PC-9 (cell line): ENCODE data around the gene PRR29.

Experiments
- EZH2 ChIP-seq: fragments of 200-600 bp; sonication (generic); IDR thresholded peaks from 2 replicates; pipeline ENCODE4 v1.8.0; 2017; ENCODE audit warnings: antibody characterized with exemption, low read depth
- TF ChIP-seq, protein P1 (sequence below): fragments of 200-600 bp; sonication (generic); conservative IDR thresholded peaks from 2 replicates; pipeline ENCODE4 v1.6.1; 2017; ENCODE audit warnings: mixed run types, antibody characterized with exemption, mild to moderate bottlenecking, moderate library complexity

DNA sequence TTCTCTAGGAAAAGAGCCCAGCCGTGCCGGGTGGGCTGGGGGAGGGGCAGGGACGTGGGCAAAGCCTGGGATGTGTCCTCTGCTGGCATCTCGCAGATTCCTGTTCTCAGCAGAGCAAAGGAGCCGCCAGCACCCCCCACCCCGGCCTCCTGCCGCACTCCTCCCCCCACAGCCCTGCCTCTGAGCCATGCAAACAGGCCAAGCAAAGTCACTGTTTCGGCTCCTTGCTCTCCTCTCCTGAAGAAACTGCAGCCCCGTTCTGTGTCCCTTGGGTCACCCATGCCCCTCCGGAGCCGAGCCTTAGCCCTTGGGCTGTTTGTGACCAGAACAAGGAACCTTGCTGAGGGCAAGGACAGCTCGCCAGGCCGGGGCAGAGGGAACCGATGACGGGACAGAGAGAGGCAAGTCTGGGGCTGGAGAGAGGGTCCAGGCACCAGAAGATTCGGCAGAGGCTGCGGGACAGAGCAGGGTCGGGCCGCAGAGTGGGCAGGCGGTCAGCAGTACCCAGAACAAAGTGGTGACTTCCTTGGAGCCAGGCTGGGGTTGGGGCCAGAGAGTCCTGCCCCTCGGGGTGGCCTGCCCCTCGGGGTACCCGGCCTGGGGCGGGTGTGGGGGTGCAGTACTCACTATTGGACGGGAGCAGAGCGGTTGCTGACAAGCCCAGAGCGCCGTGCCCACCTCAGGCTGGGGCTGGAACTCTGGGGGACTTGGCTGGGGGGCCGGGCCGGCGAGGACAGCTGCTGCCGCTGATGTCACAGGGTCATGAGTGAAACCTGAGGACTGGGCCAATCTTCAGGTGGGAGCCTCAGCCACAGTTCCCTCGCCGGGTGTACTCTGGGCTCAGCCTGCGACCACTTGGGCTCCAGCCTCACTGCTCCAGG is 9.2 kb upstream of the PRR29 start:
- TF ChIP-seq, protein P1, sequence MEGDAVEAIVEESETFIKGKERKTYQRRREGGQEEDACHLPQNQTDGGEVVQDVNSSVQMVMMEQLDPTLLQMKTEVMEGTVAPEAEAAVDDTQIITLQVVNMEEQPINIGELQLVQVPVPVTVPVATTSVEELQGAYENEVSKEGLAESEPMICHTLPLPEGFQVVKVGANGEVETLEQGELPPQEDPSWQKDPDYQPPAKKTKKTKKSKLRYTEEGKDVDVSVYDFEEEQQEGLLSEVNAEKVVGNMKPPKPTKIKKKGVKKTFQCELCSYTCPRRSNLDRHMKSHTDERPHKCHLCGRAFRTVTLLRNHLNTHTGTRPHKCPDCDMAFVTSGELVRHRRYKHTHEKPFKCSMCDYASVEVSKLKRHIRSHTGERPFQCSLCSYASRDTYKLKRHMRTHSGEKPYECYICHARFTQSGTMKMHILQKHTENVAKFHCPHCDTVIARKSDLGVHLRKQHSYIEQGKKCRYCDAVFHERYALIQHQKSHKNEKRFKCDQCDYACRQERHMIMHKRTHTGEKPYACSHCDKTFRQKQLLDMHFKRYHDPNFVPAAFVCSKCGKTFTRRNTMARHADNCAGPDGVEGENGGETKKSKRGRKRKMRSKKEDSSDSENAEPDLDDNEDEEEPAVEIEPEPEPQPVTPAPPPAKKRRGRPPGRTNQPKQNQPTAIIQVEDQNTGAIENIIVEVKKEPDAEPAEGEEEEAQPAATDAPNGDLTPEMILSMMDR: no peak
- TF ChIP-seq EZH2: no peak
